Measurements from ENCODE around the gene MIEN1.
"Not testable (repeated sequence)": the region's sequence is repeated elsewhere in the genome, so short reads cannot be mapped to it uniquely, and the experiment has no call there.

Gene MIEN1

GRCh38 chr17:39722965-39723848 is 7.1 kb downstream of the MIEN1 start:
- FAIRE-seq (no peak), DNase-seq (ENCODE audit: insufficient read length, low spot score) (peak; percentile 45)
- no peak for TF ChIP-seq POLR2A (IDR thresholded peaks at IDR 0.05; ENCODE audit: low read depth, low read length)

- FAIRE-seq (no peak), DNase-seq (ENCODE audit: insufficient read length, low spot score) (no peak)
- TF ChIP-seq POLR2A (IDR thresholded peaks at IDR 0.05; ENCODE audit: low read depth, low read length), result no peak
Measured at GRCh38 chr17:39722104-39722503, 8.2 kb downstream of the MIEN1 start.

- no peak for DNase-seq (ENCODE audit: insufficient read length, low spot score)
- no peak for FAIRE-seq
- no peak for TF ChIP-seq POLR2A (IDR thresholded peaks at IDR 0.05; ENCODE audit: low read depth, low read length)
Measured at GRCh38 chr17:39719563-39720355, 10.6 kb downstream of the MIEN1 start.

DNA sequence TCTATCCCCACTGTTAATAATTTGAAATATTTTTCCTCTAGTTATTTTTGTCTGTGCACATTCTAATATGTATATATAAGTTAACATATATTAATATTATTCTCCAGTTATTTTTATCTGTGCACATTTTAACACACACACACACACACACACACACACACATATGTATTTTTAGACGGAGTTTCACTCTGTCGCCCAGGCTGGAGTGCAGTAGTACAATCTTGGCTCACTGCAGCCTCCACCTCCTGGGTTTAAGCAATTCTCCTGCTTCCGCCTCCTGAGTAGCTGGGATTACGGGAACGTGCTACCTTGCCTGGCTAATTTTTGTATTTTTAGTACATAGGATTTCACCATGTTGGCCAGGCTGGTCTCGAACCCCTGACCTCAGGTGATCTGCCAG is 12.7 kb downstream of the MIEN1 start:
- FAIRE-seq (no peak), DNase-seq (ENCODE audit: insufficient read length, low spot score) (no peak)
- TF ChIP-seq POLR2A (IDR thresholded peaks at IDR 0.05; ENCODE audit: low read depth, low read length), result no peak

DNA sequence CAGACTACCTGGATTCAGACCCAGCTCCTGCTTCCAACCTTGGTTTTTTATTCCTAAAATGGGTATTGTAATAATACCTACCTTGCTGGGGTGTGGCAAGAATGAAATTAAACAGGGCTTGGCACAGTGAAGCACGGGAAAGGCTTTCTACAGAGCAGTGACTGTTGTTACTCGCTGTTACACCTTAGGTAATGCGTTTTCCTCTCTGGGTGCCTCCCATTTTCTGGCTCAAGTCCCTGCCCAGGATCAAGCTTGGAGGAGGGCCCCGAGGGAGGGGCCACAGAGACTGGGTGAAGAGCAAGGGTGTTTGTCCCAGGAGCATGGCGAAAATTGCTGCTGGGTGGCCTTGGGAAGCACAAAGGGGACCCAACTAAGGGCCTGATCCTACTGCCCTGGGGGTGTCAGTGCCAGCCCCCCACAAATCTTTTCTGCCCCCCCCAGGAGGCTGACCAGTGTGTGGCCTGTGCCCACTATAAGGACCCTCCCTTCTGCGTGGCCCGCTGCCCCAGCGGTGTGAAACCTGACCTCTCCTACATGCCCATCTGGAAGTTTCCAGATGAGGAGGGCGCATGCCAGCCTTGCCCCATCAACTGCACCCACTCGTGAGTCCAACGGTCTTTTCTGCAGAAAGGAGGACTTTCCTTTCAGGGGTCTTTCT is 13.3 kb downstream of the MIEN1 start:
- DNase-seq (ENCODE audit: insufficient read length, low spot score), result no peak
- FAIRE-seq, result no peak
- TF ChIP-seq POLR2A (IDR thresholded peaks at IDR 0.05; ENCODE audit: low read depth, low read length), result no peak

GRCh38 chr17:39716073-39716818 is 14.1 kb downstream of the MIEN1 start:
- no peak for TF ChIP-seq POLR2A (IDR thresholded peaks at IDR 0.05; ENCODE audit: low read depth, low read length)
- no peak for FAIRE-seq
- no peak for DNase-seq (ENCODE audit: insufficient read length, low spot score)

DNA sequence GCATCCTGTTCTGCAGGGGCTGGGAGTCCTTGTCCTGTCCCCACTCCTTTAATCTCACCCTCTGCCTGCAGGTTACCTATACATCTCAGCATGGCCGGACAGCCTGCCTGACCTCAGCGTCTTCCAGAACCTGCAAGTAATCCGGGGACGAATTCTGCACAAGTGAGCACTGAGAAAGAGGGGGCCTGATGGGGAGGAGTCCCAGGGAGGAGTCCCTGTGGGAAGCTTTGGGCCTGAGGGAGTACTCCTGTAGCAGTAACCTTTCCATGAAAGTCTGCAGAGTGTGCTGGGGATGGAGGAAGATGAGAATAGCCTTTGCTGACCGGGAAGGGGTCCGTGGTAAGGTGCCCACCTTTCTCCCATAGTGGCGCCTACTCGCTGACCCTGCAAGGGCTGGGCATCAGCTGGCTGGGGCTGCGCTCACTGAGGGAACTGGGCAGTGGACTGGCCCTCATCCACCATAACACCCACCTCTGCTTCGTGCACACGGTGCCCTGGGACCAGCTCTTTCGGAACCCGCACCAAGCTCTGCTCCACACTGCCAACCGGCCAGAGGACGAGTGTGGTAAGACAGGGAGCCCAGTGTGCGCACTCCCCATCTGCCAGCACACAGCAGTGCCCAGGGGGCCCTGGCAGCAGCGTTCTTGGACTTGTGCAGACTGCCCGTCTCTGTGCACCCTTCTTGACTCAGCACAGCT is 14.8 kb downstream of the MIEN1 start:
- TF ChIP-seq POLR2A (IDR thresholded peaks at IDR 0.05; ENCODE audit: low read depth, low read length), result no peak
- FAIRE-seq (no peak), DNase-seq (ENCODE audit: insufficient read length, low spot score) (no peak)

DNA sequence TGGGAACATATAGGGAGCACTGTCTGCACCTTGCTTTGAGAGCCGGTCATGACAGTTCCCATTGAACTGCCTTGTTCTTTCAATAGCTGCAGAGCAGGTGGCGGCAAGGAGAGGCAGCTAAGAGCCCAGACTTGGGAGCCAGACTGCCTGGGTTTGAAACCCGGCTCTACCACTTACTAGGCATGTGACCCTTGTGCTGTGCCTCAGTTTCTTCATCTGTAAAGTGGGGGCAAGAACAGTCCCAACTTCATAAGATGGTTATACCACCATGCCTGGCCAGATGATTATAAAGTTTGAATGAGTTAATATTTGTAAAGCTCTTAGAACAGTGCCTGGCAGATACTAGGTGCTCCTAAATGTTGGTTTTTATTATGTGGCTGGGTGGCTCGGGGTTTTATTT is 16.1 kb downstream of the MIEN1 start:
- DNase-seq (ENCODE audit: insufficient read length, low spot score), result no peak
- TF ChIP-seq POLR2A (IDR thresholded peaks at IDR 0.05; ENCODE audit: low read depth, low read length), result no peak
- FAIRE-seq, result no peak

DNA sequence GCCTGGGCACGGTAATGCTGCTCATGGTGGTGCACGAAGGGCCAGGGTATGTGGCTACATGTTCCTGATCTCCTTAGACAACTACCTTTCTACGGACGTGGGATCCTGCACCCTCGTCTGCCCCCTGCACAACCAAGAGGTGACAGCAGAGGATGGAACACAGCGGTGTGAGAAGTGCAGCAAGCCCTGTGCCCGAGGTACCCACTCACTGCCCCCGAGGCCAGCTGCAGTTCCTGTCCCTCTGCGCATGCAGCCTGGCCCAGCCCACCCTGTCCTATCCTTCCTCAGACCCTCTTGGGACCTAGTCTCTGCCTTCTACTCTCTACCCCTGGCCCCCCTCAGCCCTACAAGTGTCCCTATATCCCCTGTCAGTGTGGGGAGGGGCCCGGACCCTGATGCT is 18.5 kb downstream of the MIEN1 start:
- no peak for FAIRE-seq
- no peak for DNase-seq (ENCODE audit: insufficient read length, low spot score)
- no peak for TF ChIP-seq POLR2A (IDR thresholded peaks at IDR 0.05; ENCODE audit: low read depth, low read length)

DNA sequence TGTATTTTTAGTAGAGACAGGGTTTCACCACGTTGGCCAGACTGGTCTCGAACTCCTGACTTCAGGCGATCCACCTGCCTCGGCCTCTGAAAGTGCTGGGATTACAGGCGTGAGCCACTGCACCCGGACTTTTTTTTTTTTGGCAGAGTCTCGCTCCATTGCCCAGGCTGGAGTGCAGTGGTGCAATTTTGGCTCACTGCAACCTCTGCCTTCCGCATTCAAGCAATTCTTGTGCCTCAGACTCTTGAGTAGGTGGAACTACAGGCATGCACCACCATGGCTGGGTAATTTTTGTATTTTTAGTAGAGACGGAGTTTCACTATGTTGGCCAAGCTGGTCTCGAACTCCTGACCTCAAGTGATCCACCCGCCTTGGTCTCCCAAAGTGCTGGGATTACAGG is 19.3 kb downstream of the MIEN1 start:
- not testable (repeated sequence) for FAIRE-seq; DNase-seq (ENCODE audit: insufficient read length, low spot score)

- DNase-seq (ENCODE audit: insufficient read length, low spot score) (no peak), FAIRE-seq (no peak)
- TF ChIP-seq POLR2A (IDR thresholded peaks at IDR 0.05; ENCODE audit: low read depth, low read length), result no peak
Measured at GRCh38 chr17:39709998-39710964, 20.1 kb downstream of the MIEN1 start.
